ENCODE results near the gene NWD2.

Gene NWD2

GRCh38 chr4:37223732-37224131 is 20.8 kb upstream of the NWD2 start:
- H3K4me3 ChIP-seq (replicated peaks; ENCODE audit: low read depth, low read length) = no peak overlapping the region
- TF ChIP-seq CTCF (IDR thresholded peaks at IDR 0.05; ENCODE audit: low read length, missing control alignments) = no peak
- DNase-seq (ENCODE audit: low read depth) = no peak

DNA sequence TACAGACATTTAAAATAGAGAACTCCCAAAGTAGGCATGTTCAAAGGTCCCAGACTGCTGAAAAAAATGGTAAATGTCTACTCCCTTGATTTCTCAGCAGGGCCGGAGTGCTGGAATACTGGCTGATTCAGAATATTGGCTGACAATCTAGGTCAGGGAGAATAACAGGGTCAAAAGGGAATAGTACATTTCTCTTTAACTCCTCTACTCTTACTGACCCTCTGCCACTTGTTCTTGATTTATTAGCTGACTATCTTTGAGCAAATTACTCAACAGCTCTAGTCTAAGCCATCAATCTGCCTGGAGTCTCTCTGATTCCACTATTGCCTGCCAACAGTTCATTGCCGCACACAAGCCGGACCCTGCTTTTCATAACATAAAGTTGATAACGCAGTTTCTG is 19.7 kb upstream of the NWD2 start:
- no peak for TF ChIP-seq CTCF (IDR thresholded peaks at IDR 0.05; ENCODE audit: low read length, missing control alignments)
- no peak for DNase-seq (ENCODE audit: low read depth)
- no peak overlapping the region for H3K4me3 ChIP-seq (replicated peaks; ENCODE audit: low read depth, low read length)

DNA sequence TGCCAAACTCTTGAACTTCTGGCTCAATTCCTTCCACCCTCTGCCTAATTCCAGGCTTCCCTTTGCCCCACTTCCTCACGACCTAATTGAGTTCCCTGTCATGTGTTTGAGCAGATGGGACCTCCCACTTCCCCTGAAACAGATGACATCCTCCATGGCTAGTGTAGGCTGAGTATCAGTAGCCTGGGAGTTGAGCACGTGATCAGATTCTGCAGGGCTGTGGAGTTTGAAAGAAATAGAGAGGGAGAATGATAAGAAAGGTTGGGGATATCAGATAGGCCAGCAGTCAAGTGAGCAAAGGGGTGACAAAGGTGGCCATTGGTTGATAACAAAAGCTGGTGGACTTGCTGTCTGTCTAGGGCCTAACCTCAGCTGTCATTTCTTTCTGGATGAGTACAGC is 18.8 kb upstream of the NWD2 start:
- no peak for DNase-seq (ENCODE audit: low read depth)
- no peak overlapping the region for H3K4me3 ChIP-seq (replicated peaks; ENCODE audit: low read depth, low read length)
- TF ChIP-seq CTCF (IDR thresholded peaks at IDR 0.05; ENCODE audit: low read length, missing control alignments) = no peak

DNA sequence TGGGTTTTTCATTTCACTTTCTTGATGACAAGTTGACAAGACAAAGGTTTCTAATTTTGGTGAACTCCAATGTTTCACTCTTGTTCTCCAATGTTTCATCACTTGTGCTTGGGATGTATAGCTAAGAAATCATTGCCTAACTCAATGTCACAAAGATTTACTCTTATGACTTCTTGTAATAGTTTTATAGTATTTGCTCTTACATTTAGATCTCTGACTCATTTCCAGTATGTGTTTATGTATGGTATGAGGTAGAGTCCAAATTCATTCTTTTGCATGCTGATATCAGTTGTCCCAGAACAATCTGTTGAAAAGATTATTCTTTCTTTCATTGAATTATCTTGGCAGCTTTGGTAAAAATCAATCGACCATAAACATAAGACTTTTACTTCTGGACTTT is 12.2 kb upstream of the NWD2 start:
- TF ChIP-seq CTCF (IDR thresholded peaks at IDR 0.05; ENCODE audit: low read length, missing control alignments) = no peak
- no peak overlapping the region for H3K4me3 ChIP-seq (replicated peaks; ENCODE audit: low read depth, low read length)
- DNase-seq (ENCODE audit: low read depth) = no peak

DNA sequence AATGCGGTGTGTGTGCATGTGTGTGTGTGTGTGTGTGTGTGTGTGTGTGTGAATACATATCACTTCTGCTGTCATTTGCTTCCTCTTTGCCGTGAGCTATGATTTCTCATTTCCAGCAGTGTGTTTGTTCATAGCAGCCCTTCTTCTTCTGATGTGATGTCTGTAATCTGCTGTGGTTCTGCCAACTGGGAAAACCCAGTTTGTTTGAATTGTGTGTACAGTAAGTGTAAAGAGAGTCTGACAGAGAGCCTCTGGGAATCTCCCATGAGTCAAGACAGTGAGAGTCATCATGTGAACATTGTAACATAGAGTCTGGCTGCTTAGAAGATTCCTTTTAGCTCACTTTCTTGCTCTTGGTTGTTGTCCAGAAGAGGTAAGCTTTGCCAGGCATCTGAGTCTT is 8.4 kb upstream of the NWD2 start:
- DNase-seq (ENCODE audit: low read depth) = no peak
- no peak overlapping the region for H3K4me3 ChIP-seq (replicated peaks; ENCODE audit: low read depth, low read length)
- TF ChIP-seq CTCF (IDR thresholded peaks at IDR 0.05; ENCODE audit: low read length, missing control alignments) = no peak

- no peak for DNase-seq (ENCODE audit: low read depth)
- no peak overlapping the region for H3K4me3 ChIP-seq (replicated peaks; ENCODE audit: low read depth, low read length)
- TF ChIP-seq CTCF (IDR thresholded peaks at IDR 0.05; ENCODE audit: low read length, missing control alignments) = no peak
Observed at GRCh38 chr4:37241647-37242046, 2.9 kb upstream of the NWD2 start.

DNA sequence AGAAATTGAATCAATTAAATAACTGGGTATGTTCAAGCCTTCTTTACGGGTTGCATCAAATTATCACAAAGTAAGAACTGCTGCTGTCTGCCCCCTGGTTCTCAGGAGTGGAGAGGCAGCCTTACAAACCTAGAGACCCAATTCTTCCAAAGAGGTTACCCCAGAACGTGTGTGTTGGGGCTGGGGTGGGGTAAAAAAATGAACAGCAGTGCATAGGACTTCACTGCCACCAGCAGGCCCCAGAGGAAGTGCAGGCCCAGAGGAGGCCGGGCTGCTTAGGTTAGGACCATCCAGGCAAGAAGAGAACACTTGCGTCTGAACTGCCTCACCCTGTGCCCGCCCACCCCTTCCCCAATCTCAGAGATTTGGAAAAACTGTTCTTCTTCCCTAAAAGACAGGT is 1.5 kb upstream of the NWD2 start:
- no peak for DNase-seq (ENCODE audit: low read depth)
- no peak overlapping the region for H3K4me3 ChIP-seq (replicated peaks; ENCODE audit: low read depth, low read length)
- no peak for TF ChIP-seq CTCF (IDR thresholded peaks at IDR 0.05; ENCODE audit: low read length, missing control alignments)
